GM19438 (cell line): ENCODE data around the gene HSD11B2.

Source experiments
- ATAC-seq: cut with Tn5 transposase; IDR thresholded peaks from one replicate; pipeline ENCODE4 v1.9.1; 2021; ENCODE audit warnings: low read depth; ENCODE audit not compliant: unreplicated experiment

Gene HSD11B2

DNA sequence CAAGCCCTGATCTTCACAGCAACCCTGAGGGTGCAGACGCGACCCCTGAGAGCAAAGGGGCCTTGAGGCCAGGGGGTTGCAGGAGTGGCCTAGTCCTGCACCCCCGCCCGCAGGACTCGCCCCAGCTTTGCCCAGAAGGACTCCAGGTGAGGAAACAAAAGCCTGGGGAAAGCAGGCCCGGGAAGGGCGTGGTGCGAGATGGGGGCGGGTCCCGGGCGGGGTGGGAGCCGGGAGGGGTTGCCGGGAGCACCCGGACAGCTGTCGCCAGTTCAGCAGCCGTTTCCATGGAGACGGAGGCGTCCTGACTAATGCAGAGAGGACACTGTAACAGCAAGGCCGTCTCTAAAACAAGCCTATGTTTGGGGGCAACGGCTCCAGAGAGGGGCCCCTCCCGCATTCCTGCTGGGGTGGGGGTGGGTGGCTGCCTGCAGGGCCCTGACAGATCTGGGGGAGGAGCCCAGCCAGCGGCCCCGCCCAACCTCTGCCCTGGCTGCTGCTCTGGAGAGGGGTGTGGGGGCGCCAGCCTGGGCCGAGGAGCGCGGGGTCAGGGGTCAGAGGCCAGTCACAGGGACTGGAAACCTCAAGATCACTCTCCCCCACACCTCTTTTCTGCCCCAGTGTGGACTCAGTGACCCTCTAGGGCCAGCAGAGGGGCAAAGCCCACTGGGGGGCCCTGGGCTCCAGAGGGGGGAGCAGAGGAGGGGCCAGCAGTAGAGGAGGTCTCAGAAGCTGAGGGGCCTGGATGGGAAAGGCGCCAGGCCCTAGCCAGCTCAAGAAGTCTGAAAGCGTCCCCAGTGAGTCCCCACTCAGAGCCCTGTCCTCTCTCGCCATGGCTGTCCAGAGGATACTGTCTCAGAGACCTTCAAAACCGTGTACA lies 34.5 kb upstream of the HSD11B2 start:
- no peak for ATAC-seq

DNA sequence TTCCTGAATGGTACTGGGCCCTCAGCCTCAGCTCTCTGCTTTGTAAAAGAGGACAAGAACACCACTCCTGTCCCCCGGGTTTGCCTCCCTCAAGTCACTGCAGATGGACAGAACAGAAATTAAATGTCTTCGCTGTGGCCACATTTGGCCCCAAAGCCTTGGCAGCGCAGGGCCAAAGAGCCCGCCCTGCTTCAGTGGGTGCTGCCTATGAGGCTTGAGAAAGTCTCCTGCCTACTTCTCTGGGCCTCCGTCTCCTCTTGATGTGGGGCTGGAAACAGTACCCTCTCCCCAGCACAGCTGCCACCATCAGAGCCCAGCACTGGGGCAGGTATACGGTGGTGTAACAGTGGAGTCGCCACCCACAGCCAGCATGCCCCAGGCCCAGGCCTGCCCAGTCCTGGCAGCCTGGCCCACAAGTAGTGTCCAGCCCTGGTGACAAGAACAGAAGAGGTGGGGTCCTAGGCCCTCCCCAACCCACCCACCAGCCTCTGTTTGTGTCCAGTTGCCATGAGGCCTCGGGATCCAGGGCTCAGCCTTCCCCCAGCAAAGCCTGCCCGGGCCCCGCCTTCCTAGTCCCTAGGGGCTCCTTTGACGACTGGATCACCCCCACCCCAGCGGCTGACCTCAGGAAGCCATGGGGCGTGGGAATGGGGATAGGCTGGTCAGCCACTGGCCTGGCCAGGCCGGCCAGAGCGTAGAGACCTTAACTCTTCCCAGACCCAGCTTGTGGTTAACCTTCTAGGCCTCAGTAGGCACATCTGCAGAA lies 33.7 kb upstream of the HSD11B2 start:
- no peak for ATAC-seq

GRCh38 chr16:67397812-67398545 lies 32.9 kb upstream of the HSD11B2 start:
- no peak for ATAC-seq

DNA sequence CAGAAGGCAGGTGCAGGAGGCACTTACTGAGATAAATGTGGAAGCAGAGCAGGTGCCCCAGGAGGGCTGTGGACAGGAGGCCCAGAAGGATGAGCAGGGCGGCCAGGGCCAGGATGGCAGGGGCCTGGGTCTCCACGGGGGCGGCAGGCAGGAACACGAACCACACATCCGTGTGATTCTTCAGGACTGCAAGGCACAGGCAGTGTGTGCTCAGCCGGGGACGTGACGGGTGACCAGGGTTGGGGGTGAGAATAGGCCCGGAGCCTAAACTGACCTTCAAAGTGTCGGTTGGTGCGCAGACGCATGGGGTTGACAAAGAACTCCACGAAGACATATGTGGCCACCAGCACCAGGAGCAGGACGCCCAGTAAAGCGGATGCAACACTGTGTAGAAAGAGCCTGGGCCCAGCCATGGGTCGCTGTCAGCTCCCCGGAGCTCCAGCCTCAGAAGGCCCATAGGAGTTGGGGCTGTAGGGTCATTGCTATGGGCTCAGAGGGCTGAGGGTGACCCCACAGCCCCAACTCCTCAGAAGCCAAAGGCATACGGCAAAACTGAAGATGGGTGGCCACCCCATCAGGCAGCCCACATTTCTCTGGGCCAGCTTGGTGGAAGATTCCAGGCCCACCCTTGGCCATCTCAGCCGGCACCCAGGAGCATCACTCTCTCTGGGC lies 32.2 kb upstream of the HSD11B2 start:
- ATAC-seq: no peak

DNA sequence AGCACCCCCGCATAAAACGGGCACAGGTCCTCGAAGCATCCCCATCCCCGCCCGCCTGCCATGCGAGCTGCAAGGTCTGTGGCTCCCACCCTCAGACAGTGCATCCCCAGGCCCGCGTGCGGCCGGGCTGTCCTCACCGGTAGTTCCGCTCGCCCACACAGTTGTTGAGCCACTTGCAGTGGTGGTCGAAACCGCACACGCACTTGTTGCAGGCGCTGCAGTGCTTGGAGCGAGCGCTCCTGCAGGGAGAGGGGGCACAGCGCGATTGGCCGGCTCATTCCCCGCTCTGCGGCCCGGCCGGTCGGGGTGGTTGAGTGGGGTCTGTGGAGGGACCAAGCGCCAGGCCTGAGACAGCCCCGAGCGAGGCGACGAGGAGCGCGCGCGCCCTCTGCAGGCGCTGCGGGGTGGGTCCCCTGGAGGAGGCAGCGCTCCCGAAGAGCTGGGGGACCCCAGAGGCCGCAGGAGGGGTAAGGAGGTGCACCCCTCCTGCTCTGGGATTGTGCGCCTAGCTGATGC lies 31.6 kb upstream of the HSD11B2 start:
- ATAC-seq: no peak

GRCh38 chr16:67399749-67400704 lies 30.9 kb upstream of the HSD11B2 start:
- ATAC-seq: no peak

DNA sequence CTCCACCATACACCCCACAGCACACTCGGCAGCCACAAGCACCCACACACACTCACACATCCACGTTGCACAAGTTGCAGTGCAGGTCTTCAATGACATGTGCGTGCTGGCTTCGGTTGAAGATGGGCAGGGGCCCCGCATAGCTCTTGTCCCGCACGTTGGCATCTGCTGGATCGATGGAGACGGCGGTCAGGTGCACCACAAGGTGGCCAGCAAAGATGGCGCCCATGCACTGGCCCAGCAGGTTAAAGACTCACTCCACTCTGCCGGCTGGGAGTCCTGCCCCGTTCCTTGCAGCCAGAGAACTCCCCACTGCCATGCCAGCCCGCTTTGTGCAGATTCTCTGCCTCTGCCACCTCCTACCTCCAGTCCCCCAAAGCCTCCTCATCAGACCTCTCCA lies 30.0 kb upstream of the HSD11B2 start:
- ATAC-seq: no peak

- no peak for ATAC-seq
These were observed 26.9 kb upstream of the HSD11B2 start for GRCh38 chr16:67403976-67404555.

DNA sequence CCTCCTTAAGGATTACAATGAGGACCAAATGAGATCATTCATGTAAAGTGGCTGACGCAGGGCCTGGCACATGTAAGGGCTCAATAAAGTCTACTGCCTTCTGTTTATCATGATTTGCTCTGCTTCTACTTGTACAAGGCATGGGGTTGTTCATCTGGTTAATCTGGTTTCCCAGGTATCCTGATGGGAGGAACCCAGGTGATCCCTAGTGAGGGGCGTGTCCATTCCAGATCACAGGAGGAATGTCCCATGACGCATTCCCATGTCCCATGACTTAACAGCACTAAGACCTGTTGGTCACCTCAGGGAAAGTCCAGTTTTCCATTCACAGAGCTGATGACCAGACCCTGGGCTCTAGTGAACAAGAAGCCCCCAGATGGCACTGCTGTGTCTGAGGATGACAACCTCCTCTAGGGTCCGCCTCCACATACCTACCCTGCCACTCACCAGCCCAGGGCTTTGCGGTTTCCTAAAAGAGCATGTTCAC lies 26.1 kb upstream of the HSD11B2 start:
- no peak for ATAC-seq

GRCh38 chr16:67405336-67405735 lies 25.6 kb upstream of the HSD11B2 start:
- no peak for ATAC-seq

GRCh38 chr16:67406111-67406971 lies 24.6 kb upstream of the HSD11B2 start:
- no peak for ATAC-seq

DNA sequence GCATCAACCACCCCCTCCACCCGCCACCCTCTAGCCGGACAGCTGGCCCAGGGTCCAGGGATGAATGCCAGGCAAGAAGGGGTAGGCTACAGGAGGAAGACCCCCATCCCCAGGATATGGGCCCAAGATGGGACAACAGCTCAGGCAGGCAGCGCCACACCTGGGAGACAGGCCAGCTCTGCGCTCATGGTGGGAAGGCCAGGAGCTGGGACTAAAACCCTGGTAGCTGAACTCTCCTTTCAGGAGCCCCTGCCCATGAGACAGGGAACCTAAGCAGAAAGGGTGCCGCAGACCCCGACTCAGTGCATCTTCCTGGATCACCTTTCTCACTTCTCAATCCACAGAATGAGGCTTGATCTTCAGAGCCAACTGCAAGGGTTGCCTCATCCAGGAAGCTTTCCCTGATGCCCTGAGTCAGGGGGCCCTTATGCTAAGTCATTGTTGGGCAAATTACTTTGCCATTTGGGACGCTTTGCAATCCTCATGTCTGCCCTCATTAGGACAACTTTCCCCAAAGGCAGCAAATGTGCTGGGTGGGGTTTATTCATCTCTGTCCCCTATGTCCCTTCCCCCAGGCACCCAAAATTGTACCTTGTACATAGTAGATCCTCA lies 23.6 kb upstream of the HSD11B2 start:
- ATAC-seq: no peak

GRCh38 chr16:67407788-67408452 lies 23.0 kb upstream of the HSD11B2 start:
- no peak for ATAC-seq

DNA sequence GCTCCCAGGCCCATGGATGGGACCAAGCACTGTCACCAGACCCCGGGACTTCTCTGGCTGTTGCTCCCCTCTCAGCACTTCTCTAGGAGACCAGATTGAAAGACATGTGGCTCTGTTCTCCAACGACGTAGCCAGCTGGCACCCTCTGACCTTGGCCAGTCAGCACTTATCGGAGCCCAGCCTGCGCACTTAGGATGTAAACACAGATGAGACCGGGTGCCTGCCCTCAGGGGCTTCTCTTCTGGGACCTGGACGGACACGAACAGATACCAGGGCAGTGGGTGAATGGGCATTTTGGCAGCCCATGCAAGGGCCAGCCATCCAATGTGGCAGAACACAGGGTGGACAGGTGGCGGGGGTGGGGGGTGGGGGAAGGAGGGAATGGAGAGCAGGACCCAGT lies 21.3 kb upstream of the HSD11B2 start:
- ATAC-seq: no peak

- ATAC-seq: no peak
These were observed 19.6 kb upstream of the HSD11B2 start for GRCh38 chr16:67411339-67411738.

GRCh38 chr16:67412294-67412693 lies 18.6 kb upstream of the HSD11B2 start:
- ATAC-seq: no peak
